ENCODE measurements around the gene ACO1. TPM values are rescaled to one million over a fixed set of nuclear protein-coding genes. Genes with fewer than 3 reads are reported as not detected.

Gene ACO1
- polyA plus RNA-seq, 1 donor (not counting 4 experiments of a cell fraction or from before 2014, with no cell fraction given), result 29.2 TPM

DNA sequence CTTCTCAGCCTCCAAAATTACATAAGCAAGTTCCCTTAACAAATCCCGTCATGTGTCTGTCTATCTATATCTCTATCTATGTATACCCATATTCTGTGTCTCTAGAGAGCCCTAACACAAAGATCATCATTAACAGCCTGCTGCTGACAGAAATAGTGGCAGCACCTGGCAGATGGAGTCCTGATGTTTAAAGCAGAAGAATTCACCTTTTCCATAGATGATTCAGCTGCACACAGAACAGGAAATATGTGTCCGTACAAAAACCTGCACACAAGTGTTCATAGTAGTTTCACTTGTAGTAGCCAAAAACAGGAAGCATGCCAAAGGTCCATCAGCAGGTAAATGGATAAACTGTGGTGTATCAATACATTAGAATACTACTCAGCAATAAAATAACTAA is 45.0 kb upstream of the ACO1 start:
- no peaks in the 10 kb centered on the region for H3K9me1 ChIP-seq (ENCODE audit: control insufficient read depth, extremely low read depth, insufficient read depth, low read length)
- no peak overlapping the region for H3K4me2 ChIP-seq (ENCODE audit: control insufficient read depth, extremely low read depth, insufficient read depth, low read depth, low read length)
- H3K9ac ChIP-seq (ENCODE audit: control insufficient read depth, extremely low read depth, insufficient read depth, low read length), result no peak overlapping the region
- no peak for FAIRE-seq
- H2AFZ ChIP-seq (ENCODE audit: control insufficient read depth, low read length), result no peak overlapping the region
- dilution Hi-C loops (cut with MboI; ENCODE audit: extremely low pct_ligation_motif_present, low sequenced_read_pairs), result no loop called here
- no peaks in the 10 kb centered on the region for H4K20me1 ChIP-seq (ENCODE audit: control insufficient read depth, extremely low read depth, insufficient read depth, low read length)
- H3K9me3 ChIP-seq (ENCODE audit: control insufficient read depth, low read depth, low read length), result no peaks in the 10 kb centered on the region
- H3K27me3 ChIP-seq (ENCODE audit: control insufficient read depth, extremely low read depth, insufficient read depth, low read length), result no peaks in the 10 kb centered on the region
- DNase-seq (ENCODE audit: low read depth, low spot score), result no peak
- no peaks in the 10 kb centered on the region for H3K4me1 ChIP-seq (ENCODE audit: control insufficient read depth, extremely low read depth, insufficient read depth, low read length)
- TF ChIP-seq, protein P1, sequence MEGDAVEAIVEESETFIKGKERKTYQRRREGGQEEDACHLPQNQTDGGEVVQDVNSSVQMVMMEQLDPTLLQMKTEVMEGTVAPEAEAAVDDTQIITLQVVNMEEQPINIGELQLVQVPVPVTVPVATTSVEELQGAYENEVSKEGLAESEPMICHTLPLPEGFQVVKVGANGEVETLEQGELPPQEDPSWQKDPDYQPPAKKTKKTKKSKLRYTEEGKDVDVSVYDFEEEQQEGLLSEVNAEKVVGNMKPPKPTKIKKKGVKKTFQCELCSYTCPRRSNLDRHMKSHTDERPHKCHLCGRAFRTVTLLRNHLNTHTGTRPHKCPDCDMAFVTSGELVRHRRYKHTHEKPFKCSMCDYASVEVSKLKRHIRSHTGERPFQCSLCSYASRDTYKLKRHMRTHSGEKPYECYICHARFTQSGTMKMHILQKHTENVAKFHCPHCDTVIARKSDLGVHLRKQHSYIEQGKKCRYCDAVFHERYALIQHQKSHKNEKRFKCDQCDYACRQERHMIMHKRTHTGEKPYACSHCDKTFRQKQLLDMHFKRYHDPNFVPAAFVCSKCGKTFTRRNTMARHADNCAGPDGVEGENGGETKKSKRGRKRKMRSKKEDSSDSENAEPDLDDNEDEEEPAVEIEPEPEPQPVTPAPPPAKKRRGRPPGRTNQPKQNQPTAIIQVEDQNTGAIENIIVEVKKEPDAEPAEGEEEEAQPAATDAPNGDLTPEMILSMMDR (optimal IDR thresholded peaks at IDR 0.05 in 1 of 3, IDR thresholded peaks at IDR 0.05 in 1 of 3, conservative IDR thresholded peaks at IDR 0.05 in 1 of 3; ENCODE audit: extremely low read depth in 1 of 3, insufficient read depth in 2 of 3, low read length in 3 of 3), result no peak
- no peak for TF ChIP-seq EZH2 (IDR thresholded peaks at IDR 0.05; ENCODE audit: low read length)
- H3K27ac ChIP-seq (ENCODE audit: control insufficient read depth, insufficient read depth, low read length), result no peak overlapping the region
- H3K4me3 ChIP-seq (ENCODE audit: control insufficient read depth in 2 of 3, extremely low read depth in 1 of 3, insufficient read depth in 2 of 3, low read depth in 1 of 3, low read length in 3 of 3), result no peak overlapping the region
- H3K36me3 ChIP-seq (ENCODE audit: control insufficient read depth in 2 of 2, extremely low read depth in 1 of 2, insufficient read depth in 2 of 2, low read length in 2 of 2), result no peaks in the 10 kb centered on the region
- H3K79me2 ChIP-seq (ENCODE audit: control insufficient read depth, insufficient read depth, low read length), result no peaks in the 10 kb centered on the region

DNA sequence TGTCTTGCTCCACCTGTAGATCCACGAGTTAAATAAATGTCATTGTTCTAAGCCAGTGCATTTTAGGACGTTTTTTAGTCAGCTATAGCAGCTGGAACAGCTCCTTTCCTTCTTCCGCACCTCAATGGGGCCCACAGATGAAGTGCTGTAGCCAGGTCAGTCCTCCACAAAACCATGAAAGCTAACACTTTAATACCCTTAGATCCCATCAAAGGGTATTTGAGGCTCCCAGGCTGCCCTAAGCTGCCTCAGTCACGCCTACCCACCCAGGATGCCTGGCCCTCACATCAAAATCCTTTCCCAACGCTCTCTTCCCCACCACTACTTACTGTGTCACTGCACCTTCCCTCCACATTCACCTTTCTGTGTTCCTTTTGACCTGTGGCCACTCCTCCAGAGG is 44.1 kb upstream of the ACO1 start:
- H3K27me3 ChIP-seq (ENCODE audit: control insufficient read depth, extremely low read depth, insufficient read depth, low read length), result no peaks in the 10 kb centered on the region
- no peaks in the 10 kb centered on the region for H3K4me1 ChIP-seq (ENCODE audit: control insufficient read depth, extremely low read depth, insufficient read depth, low read length)
- no peak overlapping the region for H3K9ac ChIP-seq (ENCODE audit: control insufficient read depth, extremely low read depth, insufficient read depth, low read length)
- no peak overlapping the region for H2AFZ ChIP-seq (ENCODE audit: control insufficient read depth, low read length)
- H3K79me2 ChIP-seq (ENCODE audit: control insufficient read depth, insufficient read depth, low read length), result no peaks in the 10 kb centered on the region
- dilution Hi-C loops (cut with MboI; ENCODE audit: extremely low pct_ligation_motif_present, low sequenced_read_pairs), result no loop called here
- H4K20me1 ChIP-seq (ENCODE audit: control insufficient read depth, extremely low read depth, insufficient read depth, low read length), result no peaks in the 10 kb centered on the region
- no peaks in the 10 kb centered on the region for H3K9me3 ChIP-seq (ENCODE audit: control insufficient read depth, low read depth, low read length)
- DNase-seq (ENCODE audit: low read depth, low spot score) (no peak), FAIRE-seq (no peak)
- no peak overlapping the region for H3K27ac ChIP-seq (ENCODE audit: control insufficient read depth, insufficient read depth, low read length)
- no peaks in the 10 kb centered on the region for H3K9me1 ChIP-seq (ENCODE audit: control insufficient read depth, extremely low read depth, insufficient read depth, low read length)
- H3K4me2 ChIP-seq (ENCODE audit: control insufficient read depth, extremely low read depth, insufficient read depth, low read depth, low read length), result no peak overlapping the region
- TF ChIP-seq EZH2 (IDR thresholded peaks at IDR 0.05; ENCODE audit: low read length), result no peak
- TF ChIP-seq, protein P1 (optimal IDR thresholded peaks at IDR 0.05 in 1 of 3, IDR thresholded peaks at IDR 0.05 in 1 of 3, conservative IDR thresholded peaks at IDR 0.05 in 1 of 3; ENCODE audit: extremely low read depth in 1 of 3, insufficient read depth in 2 of 3, low read length in 3 of 3), result no peak
- no peak overlapping the region for H3K4me3 ChIP-seq (ENCODE audit: control insufficient read depth in 2 of 3, extremely low read depth in 1 of 3, insufficient read depth in 2 of 3, low read depth in 1 of 3, low read length in 3 of 3)
- H3K36me3 ChIP-seq (ENCODE audit: control insufficient read depth in 2 of 2, extremely low read depth in 1 of 2, insufficient read depth in 2 of 2, low read length in 2 of 2), result no peaks in the 10 kb centered on the region

All from keratinocyte (primary cell).